ENCODE measurements around the gene RPL41.
"Not testable (repeated sequence)": the region's sequence is repeated elsewhere in the genome, so short reads cannot be mapped to it uniquely, and the experiment has no call there.

Gene RPL41

DNA sequence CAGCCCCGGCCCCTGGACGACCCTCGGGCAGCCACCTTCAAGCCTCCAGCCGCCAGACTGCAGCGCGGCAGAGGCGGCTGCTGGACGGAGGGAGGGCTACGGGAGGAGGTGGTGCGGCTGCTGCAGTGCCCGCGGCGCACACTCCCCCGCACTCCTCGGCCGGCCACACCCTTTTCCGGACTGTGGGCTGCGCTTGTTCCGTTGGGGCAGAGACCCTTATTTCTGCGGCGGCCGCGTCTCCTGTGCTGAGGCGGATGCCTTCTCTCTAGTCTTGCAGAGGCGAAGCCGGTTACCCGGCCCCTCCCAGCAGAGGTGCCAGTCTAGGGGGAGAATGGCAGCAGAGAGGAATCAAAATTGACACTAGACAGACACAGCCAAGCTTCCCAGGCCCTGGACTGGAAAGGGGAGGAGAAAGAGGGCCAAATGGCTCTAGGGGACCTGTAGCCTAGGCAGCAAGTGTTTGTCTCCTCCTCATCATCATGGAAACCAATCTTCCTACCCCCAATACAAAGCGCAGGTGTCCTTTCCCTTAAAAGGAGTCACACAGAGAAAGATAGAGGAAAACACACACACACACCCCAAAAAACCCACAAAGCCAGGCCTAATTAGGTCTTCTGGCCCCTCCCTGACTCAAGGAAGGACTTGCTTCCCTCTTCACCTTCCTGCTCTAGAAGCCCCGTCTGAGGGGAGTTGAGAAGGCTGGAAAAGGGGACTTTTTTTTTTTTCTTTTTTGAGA is 12.9 kb downstream of the RPL41 start:
- DNase-seq = peak; percentile 82

DNA sequence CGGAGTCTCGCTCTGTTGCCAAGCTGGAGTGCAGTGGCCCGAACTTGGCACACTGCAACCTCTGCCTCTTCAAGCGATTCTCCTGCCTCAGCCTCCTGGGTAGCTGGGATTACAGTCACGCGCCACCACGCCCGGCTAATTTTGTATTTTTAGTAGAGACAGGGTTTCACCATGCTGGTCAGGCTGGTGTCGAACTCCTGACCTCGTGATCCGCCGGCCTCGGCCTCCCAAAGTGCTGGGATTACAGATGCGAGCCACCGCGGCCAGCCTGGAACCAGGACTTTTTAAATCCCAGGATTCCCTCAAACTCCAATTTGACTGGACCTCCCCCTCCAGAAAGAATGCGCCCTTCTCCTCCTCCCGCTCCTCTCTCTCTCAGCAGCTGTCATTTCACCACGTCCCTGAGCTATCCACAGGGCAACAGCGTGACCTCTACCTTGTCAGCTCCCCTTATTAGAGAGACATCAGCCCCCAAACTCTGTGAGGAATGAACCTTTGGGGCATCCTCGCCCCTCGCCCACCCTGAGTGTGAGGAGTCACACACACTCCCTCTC is 13.6 kb downstream of the RPL41 start:
- no peak for DNase-seq

DNA sequence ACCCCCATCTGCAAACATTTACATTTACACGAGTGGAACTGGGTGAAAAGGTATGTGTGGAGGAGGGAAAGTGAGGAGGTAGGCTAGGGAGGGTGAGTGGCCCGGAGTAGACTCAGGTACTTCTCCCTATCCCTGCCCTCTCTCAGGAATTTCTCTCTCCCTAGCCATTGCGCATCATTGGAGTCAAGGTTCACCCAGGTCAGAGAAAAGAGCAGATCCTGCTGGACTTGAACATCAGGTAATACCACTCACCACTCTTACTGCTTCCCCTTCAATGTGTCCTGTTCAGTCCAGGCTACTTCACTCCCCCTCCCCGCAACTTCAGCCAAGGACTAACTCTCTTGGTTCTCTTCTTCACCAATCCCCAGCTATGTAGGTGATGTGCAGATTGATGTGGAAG is 14.4 kb downstream of the RPL41 start:
- no peak for DNase-seq

DNA sequence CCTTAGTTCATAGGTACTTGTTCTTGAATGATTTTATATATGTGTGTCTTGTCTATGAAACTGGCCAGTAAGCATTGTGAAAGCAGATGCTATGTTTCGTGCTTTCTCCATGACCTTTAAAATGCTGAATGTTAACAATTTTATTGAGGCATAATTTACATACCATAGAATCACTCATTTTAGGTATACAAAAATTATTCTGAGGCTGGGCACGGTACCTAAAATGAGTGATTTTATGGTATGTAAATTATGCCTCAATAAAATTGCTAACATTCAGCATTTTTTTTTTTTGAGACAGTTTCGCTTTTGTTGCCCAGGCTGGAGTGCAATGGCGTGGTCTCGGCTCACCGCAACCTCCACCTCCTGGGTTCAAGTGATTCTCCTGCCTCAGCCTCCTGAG is 18.5 kb downstream of the RPL41 start:
- DNase-seq = no peak

DNA sequence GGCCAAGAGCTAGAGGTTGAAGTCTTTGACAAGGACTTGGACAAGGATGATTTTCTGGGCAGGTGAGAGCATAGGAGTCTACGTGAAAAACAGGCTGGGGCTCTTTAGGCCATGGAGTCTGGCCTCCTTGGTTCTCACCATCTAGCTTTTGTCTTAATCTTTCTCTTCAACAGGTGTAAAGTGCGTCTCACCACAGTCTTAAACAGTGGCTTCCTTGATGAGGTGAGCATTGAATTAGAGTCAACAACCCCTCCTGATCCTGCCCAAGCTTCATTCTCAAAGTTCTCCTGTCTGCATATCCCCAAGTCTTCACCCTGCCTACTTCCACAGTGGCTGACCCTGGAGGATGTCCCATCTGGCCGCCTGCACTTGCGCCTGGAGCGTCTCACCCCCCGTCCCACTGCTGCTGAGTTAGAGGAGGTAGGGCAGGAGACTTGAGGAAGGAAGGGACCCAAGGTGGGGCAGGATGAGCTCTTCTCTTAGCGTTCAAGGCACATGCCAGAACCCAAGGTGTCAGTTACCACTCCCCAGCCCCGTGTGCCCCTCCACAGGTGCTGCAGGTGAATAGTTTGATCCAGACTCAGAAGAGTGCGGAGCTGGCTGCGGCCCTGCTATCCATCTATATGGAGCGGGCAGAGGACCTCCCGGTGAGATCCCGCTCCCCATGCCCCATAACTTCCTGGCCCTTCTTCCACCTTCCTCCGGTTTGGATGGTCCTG is 21.6 kb downstream of the RPL41 start:
- DNase-seq = no peak

DNA sequence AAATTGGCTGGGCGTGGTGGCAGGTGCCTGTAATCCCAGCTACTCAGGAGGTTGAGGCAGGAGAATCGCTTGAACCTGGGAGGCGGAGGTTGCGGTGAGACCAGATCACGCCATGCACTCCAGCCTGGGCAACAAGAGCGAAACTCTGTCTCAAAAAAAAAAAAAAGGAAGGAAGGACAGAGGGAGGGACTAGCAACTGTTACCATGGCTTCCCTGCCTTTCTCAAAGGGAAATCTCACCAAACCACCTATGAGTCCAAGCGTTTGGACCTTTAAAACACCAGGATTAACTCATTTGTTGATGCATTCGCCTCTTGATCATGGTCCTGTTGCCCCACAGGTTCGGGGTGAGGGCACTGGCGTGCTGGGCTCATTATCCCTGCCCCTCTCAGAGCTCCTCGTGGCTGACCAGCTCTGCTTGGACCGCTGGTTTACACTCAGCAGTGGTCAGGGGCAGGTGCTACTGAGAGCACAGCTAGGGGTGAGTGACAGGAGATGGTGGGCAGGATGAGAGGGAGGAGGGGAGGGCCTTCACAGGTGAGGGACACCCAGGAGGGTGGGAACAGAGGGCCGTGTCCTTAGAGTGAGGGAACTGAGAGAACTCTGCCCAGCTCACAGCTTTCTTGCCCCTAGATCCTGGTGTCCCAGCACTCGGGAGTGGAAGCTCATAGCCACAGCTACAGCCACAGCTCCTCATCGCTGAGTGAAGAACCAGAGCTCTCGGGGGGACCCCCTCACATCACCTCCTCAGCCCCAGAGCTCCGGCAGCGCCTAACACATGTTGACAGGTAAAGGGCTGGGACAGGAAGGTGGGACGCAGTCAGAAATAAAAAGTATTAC is 25.7 kb downstream of the RPL41 start:
- no peak for DNase-seq

DNA sequence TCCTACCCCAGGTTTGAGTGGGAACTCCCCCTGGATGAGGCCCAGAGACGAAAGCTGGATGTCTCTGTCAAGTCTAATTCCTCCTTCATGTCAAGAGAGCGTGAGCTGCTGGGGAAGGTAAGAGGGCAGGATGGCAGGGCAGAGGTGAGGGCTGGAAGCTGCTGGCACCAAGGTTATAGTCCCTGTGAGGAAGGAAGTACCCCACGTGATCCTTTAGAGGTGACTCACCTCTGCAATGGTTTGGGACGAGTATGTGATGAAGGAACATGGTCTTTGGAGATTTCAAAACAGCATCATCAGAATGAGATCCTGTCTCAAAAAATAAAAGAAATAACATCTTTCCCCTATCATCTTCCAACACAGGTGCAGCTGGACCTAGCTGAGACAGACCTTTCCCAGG is 26.8 kb downstream of the RPL41 start:
- DNase-seq = no peak

DNA sequence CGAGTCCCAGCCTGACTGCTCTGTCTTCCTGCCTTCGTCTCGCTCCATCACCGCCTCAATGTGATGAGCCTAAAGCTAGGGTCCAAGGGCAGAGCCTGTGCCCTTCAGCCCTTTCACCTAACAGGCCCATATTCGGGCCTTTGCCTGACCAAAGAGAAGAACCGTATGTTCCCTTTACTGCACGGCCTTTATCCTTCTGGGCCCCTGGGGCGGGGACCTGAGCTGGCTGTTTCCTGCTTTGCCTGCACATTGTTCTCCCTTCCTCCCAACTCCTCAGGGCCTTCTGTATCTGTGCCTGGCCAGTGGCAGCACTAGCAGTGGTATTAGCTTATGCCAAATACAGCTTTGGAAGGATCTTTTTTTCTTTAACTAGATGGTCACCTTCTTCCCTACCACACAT is 27.4 kb downstream of the RPL41 start:
- no peak for DNase-seq

DNA sequence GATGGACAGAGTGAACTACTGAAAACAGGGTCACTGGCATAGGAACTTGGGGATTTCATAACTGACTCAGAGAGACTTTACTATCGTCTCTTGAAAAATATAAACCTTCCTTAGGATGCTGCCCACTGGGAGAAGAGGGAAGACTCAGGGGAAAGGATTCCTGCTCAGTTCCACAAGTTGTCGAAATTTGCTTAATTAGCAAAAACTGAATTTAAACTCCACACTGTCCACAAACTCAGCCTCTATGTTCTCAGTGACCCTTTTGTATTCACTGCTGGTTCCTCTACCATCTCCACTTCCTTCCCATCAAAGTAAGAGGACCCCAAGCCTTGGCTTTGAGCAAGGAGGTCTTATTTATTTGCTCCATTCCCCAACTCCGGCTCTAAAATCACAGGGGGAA is 28.8 kb downstream of the RPL41 start:
- DNase-seq = no peak

DNA sequence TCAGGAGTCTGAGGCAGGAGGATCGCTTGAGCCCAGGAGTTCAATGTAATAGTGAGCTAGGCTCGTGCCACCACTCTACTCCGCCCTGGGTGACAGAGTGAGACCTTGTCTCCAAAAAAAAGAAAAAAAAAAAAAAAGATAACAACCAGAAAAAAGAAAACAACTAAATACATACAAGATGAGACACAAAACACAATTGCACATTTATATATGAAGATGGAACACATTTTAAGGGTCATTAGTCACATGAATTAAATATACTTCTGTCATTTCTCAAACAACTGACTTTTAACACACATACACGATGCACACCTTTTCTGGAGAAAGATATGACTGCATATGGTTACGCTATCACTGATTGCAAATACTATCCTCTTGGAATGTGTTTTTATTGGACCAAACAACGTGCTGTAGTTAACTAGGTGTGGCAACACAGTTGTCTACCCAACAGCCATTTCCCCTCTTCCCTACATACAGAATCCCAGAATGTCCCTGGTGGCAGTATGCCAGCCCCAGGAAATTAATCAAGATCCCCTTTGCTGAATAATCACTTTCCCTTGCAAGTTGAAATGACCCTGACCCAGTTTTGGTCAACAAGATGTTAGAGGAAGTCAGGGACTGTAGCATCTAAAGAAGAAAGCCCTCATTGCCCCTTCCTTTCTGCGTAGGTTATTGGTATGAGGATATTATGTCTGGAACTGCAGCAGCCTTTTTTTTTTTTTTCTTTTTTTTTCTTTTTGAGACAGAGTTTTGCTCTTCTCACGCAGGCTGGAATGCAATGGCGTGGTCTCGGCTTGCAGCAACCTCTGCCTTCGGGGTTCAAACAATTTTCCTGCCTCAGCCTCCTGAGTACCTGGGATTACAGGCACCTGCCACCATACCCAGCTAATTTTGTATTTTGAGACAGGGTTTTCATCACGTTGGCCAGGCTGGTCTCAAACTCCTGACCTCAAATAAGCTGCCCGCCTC is 30.3 kb downstream of the RPL41 start:
- DNase-seq = no peak

DNA sequence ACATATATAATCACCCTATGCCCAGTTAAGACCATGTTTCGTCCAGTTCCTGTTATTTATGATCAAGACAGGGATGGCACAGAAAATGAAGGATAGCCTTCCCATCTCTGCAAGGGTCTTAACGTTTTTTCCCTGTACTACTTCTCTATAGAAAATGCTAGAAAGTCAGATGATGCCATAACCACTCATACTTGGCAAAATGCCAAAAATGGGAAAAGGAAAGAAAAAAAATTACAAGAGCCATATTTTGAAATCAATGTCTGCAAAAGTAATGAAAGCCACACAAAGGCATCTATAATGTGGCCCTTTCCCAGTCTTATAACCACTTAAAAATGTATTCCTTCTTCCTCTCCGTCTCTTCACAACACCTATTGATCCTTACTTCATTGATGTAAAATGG is 34.1 kb downstream of the RPL41 start:
- DNase-seq = no peak

DNA sequence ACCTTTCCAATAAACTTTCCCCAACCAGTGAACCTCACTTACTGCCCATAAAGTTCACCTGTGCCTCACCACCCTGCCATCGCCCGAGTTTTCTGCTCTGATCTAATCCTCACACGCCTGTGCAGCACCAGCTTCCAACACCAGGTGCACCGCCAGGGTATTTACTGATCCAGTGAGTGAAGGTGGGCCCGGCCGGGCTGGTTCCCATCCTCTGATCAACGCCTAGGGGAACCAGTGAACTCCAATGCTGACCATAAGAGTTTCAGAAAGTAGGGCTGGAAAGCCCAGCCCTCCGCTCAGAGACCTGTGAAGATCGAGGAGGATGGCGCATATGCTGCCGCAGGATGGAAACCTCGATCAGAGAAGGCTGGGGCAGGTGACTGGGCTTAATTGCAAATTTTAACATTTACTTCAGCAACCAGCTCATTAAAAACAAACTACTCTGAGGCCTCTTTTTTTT is 35.3 kb downstream of the RPL41 start:
- DNase-seq = no peak

DNA sequence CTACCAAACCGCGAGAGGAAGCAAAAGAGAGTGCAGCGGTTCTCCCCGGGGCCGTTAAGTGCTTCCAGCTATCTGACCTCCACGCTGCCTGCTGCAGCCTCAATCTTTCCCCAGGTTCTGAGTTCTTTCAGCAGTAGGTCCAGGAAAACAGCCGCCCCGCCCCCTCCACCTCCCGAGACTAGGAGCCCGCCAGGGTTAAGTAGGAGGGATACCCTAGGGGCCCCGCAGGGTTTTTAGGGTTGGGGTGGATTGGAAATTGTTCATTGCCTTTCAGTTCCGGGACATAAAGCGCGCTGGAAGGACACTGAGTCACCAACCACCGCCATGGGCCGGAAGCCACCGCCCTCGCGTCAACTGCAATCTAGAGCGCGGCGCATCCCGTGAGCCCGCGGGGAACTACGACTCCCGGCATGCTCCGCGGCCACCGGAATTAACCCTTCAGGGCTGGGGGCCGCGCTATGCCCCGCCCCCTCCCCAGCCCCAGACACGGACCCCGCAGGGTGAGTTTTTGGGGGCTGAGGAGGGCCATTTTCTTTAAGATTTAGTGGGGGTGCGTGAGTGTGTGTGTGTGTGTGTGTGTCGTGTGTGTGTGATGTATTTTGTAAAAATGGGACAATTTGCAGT is 35.8 kb downstream of the RPL41 start, which contains the start of gene MYL6B:
Gene MYL6B, plus strand, starts transcription at position 456 of the 624 bp plus-strand sequence. CDS start 1,332 bp downstream, outside the sequence.
- DNase-seq = peak; percentile 89

DNA sequence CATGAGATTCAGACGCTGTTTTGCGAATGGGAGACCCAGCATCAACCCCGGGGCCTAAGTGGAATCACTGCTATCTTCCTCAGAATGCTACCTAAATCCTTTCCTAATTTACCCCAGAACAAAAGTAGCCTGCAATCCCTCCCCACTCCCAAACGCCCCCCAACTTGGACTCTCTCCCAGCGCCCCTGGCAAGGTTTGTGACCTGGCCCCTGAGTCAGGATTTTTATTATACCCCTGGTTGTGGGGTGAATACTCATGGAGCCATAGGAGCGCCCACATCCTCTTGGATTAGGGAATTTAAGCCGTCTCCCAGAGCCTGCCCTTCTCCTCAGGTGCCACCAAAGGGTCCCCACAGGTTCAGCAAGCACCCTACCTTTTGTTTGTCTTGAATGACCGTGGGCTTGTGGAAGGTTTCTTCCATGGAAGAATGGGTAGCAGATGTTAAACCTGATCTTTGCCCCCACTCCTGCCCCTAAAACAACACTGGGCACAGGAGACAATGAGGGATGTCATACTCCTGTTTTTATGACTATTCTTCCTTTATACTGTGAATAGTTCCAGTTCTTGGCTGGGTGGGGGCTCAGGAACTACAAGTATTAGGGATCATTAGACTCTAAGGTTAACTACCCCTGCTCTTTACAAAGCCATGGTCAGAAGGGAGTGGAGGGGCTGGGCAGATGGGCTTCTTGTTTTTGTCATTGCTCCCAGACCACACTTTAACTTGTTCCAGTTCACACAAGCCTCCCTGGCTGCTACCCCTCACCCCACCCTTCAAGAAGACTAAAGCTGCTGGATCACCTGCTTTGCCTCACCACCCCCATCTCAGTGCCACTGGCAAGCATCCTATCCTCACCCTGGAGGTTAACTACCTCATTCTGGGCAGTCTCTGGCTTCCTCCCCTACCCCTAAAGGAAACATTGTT is 36.6 kb downstream of the RPL41 start:
- no peak for DNase-seq

DNA sequence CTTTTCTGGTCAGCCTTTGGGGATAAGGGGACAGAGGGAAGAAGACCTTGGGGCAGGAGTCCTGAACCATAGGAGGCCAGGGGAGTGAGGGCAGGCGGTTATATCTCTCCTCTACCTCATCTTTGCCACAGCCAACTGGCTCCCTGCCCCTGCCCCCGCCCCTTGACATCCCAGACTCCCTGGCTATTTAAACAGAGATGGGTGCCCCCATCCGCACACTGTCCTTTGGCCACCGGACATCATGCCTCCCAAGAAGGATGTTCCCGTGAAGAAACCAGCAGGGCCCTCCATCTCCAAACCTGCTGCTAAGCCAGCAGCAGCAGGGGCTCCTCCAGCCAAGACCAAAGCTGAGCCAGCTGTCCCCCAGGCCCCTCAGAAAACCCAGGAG is 37.2 kb downstream of the RPL41 start:
- no peak for DNase-seq

DNA sequence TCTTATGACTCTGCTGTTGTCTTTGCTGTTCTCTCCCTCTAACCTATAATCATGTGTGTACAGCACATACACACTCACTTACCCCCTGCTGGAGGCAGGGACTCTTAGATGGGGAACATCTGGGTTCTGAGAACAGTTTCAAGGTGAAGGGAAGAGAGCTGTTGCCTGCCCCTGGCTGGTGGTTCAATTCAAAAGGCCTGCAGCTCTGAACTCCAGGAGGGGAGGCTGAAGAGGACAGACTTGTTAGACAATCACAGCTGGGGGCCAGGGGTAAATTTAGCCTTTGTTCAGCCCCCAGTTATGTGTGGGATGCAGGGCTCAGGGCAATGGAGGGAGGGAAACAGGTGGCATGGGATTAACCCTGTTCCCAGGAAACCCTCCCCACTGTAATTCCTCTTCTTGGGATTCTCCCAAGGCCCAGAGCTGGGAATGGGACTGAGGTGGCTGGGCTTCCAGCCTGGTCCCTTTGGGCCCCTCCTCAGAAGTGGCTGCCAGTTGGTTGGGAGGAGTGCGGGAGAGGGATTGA is 37.9 kb downstream of the RPL41 start:
- no peak for DNase-seq

DNA sequence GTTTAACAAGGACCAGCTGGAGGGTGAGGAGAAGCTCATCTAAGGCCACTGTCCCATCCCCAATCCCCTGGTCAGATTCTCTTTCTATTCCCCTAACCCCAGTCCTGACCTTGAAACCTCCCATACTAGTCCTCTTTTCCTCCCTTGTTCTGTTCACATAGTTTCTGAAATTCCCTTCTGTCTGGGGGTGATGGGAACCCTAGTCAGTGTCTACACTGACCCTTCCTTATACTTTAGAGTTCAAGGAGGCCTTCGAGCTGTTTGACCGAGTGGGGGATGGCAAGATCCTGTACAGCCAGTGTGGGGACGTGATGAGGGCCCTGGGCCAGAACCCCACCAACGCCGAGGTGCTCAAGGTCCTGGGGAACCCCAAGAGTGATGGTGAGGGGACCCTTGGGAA is 38.4 kb downstream of the RPL41 start:
- DNase-seq = no peak

DNA sequence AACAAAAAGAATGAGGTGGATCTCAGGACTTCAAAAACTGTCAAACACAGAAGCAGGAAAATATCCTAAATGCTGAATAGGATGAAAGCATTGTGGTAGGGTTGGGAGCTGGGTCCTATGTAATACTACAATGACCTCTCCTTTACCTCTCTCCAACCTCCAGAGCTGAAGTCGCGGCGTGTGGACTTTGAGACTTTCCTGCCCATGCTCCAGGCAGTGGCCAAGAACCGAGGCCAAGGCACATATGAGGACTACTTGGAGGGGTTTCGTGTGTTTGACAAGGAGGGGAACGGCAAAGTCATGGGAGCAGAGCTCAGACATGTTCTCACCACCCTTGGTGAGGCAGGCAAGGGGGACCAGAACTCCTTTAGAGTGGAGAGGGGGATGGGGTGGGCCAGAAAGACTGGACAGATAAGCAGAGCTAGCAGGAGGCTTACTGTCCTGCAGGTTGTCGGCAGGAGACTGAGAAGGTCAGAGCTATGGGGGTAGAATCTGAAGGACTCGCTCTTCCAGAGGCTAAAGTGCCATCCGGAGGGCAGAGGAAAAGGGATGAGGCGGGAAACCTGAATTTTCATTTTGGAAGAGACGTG is 38.9 kb downstream of the RPL41 start:
- no peak for DNase-seq

DNA sequence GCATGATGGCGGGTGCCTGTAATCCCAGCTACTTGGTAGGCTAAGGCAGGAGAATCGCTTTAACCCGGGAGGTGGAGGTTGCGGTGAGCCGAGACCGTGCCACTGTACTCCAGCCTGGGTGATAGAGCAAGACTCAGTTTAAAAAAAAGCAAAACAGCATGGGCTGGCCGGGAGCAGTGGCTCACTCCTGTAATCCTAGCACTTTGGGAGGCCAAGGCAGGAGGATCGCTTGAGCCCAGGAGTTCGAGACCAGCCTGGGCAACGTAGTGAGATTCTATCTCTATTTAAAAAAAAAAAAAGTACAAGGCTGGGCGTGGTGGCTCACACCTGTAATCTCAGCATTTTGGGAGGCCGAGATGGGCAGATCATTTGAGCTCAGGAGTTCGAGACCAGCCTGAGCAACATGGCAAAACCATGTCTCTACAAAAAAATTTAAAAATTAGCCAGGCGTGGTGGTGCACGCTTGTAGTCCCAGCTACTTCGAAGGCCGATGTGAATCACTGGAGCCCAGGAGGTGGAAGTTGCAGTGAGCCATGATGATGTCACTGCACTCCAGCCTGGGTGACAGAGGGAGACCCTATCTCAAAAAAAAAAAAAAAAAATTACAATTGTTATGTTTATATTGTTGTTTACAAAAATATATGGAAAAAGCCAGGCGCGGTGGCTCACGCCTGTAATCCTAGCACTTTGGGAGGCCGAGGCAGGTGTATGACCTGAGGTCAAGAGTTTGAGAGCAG is 40.2 kb downstream of the RPL41 start:
- not testable (repeated sequence) for DNase-seq

All from GDM1 (cell line).